22Rv1 (cell line): ENCODE measurements around the gene LMAN1.

ENCODE experiments used
- ZFX ChIP-seq: fragments of 450-650 bp; IDR thresholded peaks from 2 replicates; pipeline ENCODE4 v1.6.1; 2017; ENCODE audit warnings: antibody characterized with exemption, borderline replicate concordance
- TF ChIP-seq, protein P1 (sequence below): fragments of 450-650 bp; IDR thresholded peaks from 2 replicates; pipeline ENCODE4 v1.5.1; 2017; ENCODE audit warnings: mild to moderate bottlenecking

- TF ChIP-seq, protein P1, sequence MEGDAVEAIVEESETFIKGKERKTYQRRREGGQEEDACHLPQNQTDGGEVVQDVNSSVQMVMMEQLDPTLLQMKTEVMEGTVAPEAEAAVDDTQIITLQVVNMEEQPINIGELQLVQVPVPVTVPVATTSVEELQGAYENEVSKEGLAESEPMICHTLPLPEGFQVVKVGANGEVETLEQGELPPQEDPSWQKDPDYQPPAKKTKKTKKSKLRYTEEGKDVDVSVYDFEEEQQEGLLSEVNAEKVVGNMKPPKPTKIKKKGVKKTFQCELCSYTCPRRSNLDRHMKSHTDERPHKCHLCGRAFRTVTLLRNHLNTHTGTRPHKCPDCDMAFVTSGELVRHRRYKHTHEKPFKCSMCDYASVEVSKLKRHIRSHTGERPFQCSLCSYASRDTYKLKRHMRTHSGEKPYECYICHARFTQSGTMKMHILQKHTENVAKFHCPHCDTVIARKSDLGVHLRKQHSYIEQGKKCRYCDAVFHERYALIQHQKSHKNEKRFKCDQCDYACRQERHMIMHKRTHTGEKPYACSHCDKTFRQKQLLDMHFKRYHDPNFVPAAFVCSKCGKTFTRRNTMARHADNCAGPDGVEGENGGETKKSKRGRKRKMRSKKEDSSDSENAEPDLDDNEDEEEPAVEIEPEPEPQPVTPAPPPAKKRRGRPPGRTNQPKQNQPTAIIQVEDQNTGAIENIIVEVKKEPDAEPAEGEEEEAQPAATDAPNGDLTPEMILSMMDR, result no peak
- no peak for TF ChIP-seq ZFX
These were observed at the start of gene LMAN1 for GRCh38 chr18:59358712-59359575.
